Camera-type eye (tissue), 1 donor: ENCODE results near the gene TLCD3A. TPM values are rescaled to one million over a fixed set of nuclear protein-coding genes. Genes with fewer than 3 reads are reported as not detected.

Source experiments
- total RNA-seq: library from RNA; depleted of rRNA; stranded (reverse); fragments of >200 nt; gene quantifications from one replicate; pipeline ENCODE4 v1.2.3, GENCODE V29; 2014

The TLCD3A gene
- 14.9 TPM for total RNA-seq

GRCh38 chr17:732067-732901 is at the start of gene TLCD3A:
TSS of gene TLCD3A (plus strand) at chr17:732596. CDS start at chr17:732648, 52 bp downstream.

DNA sequence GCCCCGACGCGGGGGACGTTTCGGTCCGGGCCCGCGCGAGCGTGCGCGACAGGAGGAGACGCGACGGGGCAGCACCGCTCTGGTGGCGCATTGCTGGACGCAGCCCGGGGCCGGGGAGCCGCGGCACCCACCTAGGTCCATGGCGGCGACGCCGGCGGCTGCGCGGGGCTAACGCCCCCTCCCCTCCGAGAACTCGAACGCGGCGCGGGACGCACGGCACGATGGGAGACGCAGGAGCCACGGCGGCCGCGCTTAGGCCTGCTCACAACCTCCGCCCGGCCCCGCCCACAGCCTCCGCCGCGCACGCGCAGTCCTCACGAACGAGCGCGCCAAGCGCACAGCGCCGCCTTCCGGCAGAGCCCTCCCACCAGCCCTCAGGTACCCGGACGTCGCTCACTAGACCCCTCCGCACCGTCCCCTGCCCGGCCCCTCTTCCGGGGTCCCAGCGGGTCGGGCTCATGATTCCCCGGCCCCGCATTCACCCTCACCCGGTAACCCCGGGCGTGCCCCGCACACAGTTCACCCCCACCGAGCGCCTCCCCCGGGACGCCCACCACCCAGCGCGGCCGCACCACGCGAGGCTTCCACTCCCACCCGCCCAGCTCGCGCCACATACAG is 19.7 kb downstream of the TLCD3A start, which contains the start of gene GEMIN4:
Gene GEMIN4 (minus strand): TSS at position 263 of the 618 bp plus-strand sequence. CDS start 122 bp downstream, at position 141.

DNA sequence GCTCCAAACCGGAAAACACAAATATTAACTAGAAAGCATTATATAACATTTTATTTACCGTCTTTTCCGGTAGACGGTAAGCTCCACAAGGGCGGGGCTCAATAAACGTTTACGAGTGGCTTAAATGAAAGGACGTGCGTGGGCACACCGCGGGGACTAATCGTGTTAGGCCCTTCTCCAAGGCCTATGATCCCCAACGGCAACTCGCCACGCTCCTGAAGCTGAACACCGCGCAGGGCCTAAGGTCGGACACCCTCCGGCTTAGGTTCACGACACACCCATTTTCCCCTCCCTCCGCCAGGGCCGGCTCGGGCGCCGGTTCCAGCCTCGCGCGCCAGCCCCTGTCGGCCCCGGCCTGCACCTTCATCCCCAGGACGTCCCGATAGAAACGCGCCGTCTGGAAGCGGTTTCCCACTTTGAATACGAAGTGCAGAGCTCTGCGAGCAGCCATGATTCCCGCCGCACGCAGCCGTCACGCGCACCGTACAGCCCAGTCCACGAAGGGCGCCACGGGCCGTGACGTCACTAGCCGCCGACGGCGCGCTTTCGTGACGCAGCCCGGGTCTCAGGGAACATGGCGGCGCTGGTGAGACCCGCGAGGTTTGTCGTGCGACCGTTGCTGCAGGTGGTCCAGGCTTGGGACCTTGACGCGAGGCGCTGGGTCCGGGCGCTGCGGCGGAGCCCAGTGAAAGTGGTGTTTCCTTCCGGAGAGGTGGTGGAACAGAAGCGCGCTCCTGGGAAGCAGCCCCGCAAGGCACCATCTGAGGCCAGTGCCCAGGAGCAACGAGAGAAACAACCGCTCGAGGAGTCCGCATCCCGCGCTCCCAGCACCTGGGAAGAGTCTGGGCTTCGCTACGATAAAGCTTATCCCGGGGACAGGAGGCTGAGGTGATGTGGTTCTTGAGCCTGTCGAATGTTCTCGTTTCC is 49.7 kb downstream of the TLCD3A start, which contains the start of the genes GLOD4 and MRM3:
Gene GLOD4 (minus strand): TSS at position 476 of the 927 bp plus-strand sequence. CDS start 25 bp downstream, at position 451.
Gene MRM3 (plus strand): TSS at position 549 of the 927 bp plus-strand sequence. CDS start 26 bp downstream, at position 575.

Other genes starting within 250 kb of the TLCD3A start
- 46.9 TPM for gene VPS53, start 17.8 kb upstream of the TLCD3A start, total RNA-seq
- 18.7 TPM for gene GEMIN4, start 19.7 kb downstream of the TLCD3A start, total RNA-seq
- gene GLOD4, start 49.7 kb downstream of the TLCD3A start, total RNA-seq = 92.0 TPM
- 20.0 TPM for gene MRM3, start 49.8 kb downstream of the TLCD3A start, total RNA-seq
- 70.3 TPM for gene NXN, start 247.2 kb downstream of the TLCD3A start, total RNA-seq